Activated CD4-positive, alpha-beta T cell treated with anti-CD3 and anti-CD28 coated beads for 24 hours (primary cell): Measurements from ENCODE around the gene HM13.
"Not testable (repeated sequence)": the region's sequence is repeated elsewhere in the genome, so short reads cannot be mapped to it uniquely, and the experiment has no call there.

Experiments used
- DNase-seq, 2 donors: peaks; one replicate each; pipeline ENCODE4 v3.0.0-alpha.2; 2020; ENCODE audit warnings: low read depth in 2 of 2

HM13 gene

GRCh38 chr20:31514154-31515071 is at the start of gene HM13:
Gene HM13, plus strand, starts transcription at chr20:31514442. Its CDS starts 110 bp downstream, at chr20:31514552.
- DNase-seq, result peak; percentile 72 to 76

- not testable (repeated sequence) for DNase-seq
These were observed 43.3 kb upstream of the HM13 start for GRCh38 chr20:31470946-31471345.

- DNase-seq, result no peak
These were observed 41.6 kb upstream of the HM13 start for GRCh38 chr20:31472395-31473330.

GRCh38 chr20:31473331-31474096 is 40.7 kb upstream of the HM13 start:
- DNase-seq, result no peak

GRCh38 chr20:31474097-31474436 is 40.2 kb upstream of the HM13 start:
- no peak for DNase-seq

- DNase-seq, result no peak
These were observed 39.3 kb upstream of the HM13 start, which contains the start of the genes DEFB124 and REM1 for GRCh38 chr20:31474758-31475427. Gene DEFB124, minus strand, starts transcription at chr20:31475127. Its CDS starts 2,114 bp downstream, at chr20:31473013. Gene REM1, plus strand, starts transcription at chr20:31475288. Its CDS starts 1,158 bp downstream, at chr20:31476446.

GRCh38 chr20:31475472-31476293 is 38.6 kb upstream of the HM13 start:
- DNase-seq, result no peak

GRCh38 chr20:31476294-31476585 is 38.0 kb upstream of the HM13 start:
- DNase-seq, result no peak

- DNase-seq, result no peak
These were observed 37.5 kb upstream of the HM13 start for GRCh38 chr20:31476643-31477215.

- DNase-seq, result no peak
These were observed 30.2 kb upstream of the HM13 start for GRCh38 chr20:31484001-31484400.

GRCh38 chr20:31485450-31486339 is 28.5 kb upstream of the HM13 start:
- DNase-seq, result no peak

- no peak for DNase-seq
These were observed 26.1 kb upstream of the HM13 start for GRCh38 chr20:31488115-31488514.

GRCh38 chr20:31489152-31489551 is 25.1 kb upstream of the HM13 start:
- no peak for DNase-seq

- DNase-seq, result no peak
These were observed 23.5 kb upstream of the HM13 start for GRCh38 chr20:31490752-31491151.

GRCh38 chr20:31494131-31494530 is 20.1 kb upstream of the HM13 start:
- no peak for DNase-seq

- DNase-seq, result no peak
These were observed 17.4 kb upstream of the HM13 start for GRCh38 chr20:31496761-31497295.

- no peak for DNase-seq
These were observed 16.3 kb upstream of the HM13 start for GRCh38 chr20:31497838-31498540.

GRCh38 chr20:31500527-31500926 is 13.7 kb upstream of the HM13 start:
- DNase-seq, result no peak
